ENCODE measurements around the gene NUP214.

- TF ChIP-seq CTCF (IDR thresholded peaks at IDR 0.05; ENCODE audit: insufficient read depth, low read length, poor library complexity, severe bottlenecking) (no peak), EZH2phosphoT487 (conservative IDR thresholded peaks at IDR 0.05; ENCODE audit: low read length) (no peak)
These were observed 63.6 kb downstream of the NUP214 start for GRCh38 chr9:131188976-131189375.

Data from SU-DHL-6 (cell line).